Trophoblast cell (in vitro differentiated cells and primary cell): Measurements from ENCODE around the gene DPYD.

ENCODE experiments used
- DNase-seq, 2 donors: peaks; one replicate each; pipeline ENCODE4 v3.0.0-alpha.2; 2016
- H2AFZ ChIP-seq: 2 replicates; pipeline ENCODE4 v1.6.1; 2013; ENCODE audit warnings: low read length, moderate library complexity, mild to moderate bottlenecking; ENCODE audit not compliant: insufficient read depth, poor library complexity
- H2AK5ac ChIP-seq: 2 replicates; pipeline ENCODE4 v1.6.1; 2013; ENCODE audit warnings: mild to moderate bottlenecking, low read length
- H2BK120ac ChIP-seq: 2 replicates; pipeline ENCODE4 v1.6.1; 2013; ENCODE audit warnings: low read length, mild to moderate bottlenecking, moderate library complexity; ENCODE audit not compliant: insufficient read depth, poor library complexity
- H2BK12ac ChIP-seq: 2 replicates; pipeline ENCODE4 v1.6.1; 2013; ENCODE audit warnings: mild to moderate bottlenecking, low read length, moderate library complexity
- H2BK5ac ChIP-seq: 2 replicates; pipeline ENCODE4 v1.6.1; 2013; ENCODE audit warnings: low read length, low read depth, moderate library complexity, mild to moderate bottlenecking; ENCODE audit not compliant: poor library complexity
- H3K14ac ChIP-seq: 2 replicates; pipeline ENCODE4 v1.6.1; 2013; ENCODE audit warnings: mild to moderate bottlenecking, low read length
- H3K18ac ChIP-seq: 2 replicates; pipeline ENCODE4 v1.6.1; 2013; ENCODE audit warnings: mild to moderate bottlenecking, low read length
- H3K23ac ChIP-seq: 2 replicates; pipeline ENCODE4 v1.6.1; 2013; ENCODE audit warnings: low read length
- H3K27ac ChIP-seq: 2 replicates; pipeline ENCODE4 v1.5.1; 2013; ENCODE audit warnings: low read depth, mild to moderate bottlenecking, inconsistent platforms, low read length, moderate library complexity
- H3K27me3 ChIP-seq: 2 replicates; pipeline ENCODE4 v1.6.1; 2013; ENCODE audit warnings: inconsistent platforms, mild to moderate bottlenecking, low read length, moderate library complexity; ENCODE audit not compliant: insufficient read depth
- H3K36me3 ChIP-seq, 2 experiments: 1 replicate in 1 of 2; 2 replicates in 1 of 2; pipeline ENCODE4 v1.6.1; 2013; ENCODE audit warnings: low read length in 2 of 2, mild to moderate bottlenecking in 2 of 2, moderate library complexity in 1 of 2; ENCODE audit not compliant: insufficient read depth in 2 of 2, control insufficient read depth in 1 of 2
- H3K4ac ChIP-seq: 2 replicates; pipeline ENCODE4 v1.6.1; 2013; ENCODE audit warnings: low read depth, mild to moderate bottlenecking, low read length, moderate library complexity
- H3K4me1 ChIP-seq, 2 experiments: 1 replicate in 1 of 2; 2 replicates in 1 of 2; pipeline ENCODE4 v1.6.1; 2013; ENCODE audit warnings: low read length in 2 of 2, mild to moderate bottlenecking in 2 of 2, moderate library complexity in 1 of 2; ENCODE audit not compliant: insufficient read depth in 2 of 2, control insufficient read depth in 1 of 2
- H3K4me2 ChIP-seq: 2 replicates; pipeline ENCODE4 v1.6.1; 2013; ENCODE audit warnings: inconsistent platforms, mild to moderate bottlenecking, low read length, moderate library complexity
- H3K4me3 ChIP-seq: 2 replicates; pipeline ENCODE4 v1.5.1; 2013; ENCODE audit warnings: mild to moderate bottlenecking, low read depth, low read length, inconsistent platforms
- H3K79me1 ChIP-seq: one replicate; pipeline ENCODE4 v1.6.1; 2013; ENCODE audit warnings: low read length
- H3K79me2 ChIP-seq: 2 replicates; pipeline ENCODE4 v1.6.1; 2013; ENCODE audit warnings: low read length, mild to moderate bottlenecking; ENCODE audit not compliant: control insufficient read depth, insufficient read depth, poor library complexity
- H3K9ac ChIP-seq: 2 replicates; pipeline ENCODE4 v1.6.1; 2013; ENCODE audit warnings: mild to moderate bottlenecking, low read length
- H3K9me3 ChIP-seq: 2 replicates; pipeline ENCODE4 v1.6.1; 2013; ENCODE audit warnings: low read depth, mild to moderate bottlenecking, control low read depth, inconsistent platforms, low read length; ENCODE audit not compliant: insufficient read depth
- H4K12ac ChIP-seq: 2 replicates; pipeline ENCODE4 v1.6.1; 2013; ENCODE audit warnings: low read depth, mild to moderate bottlenecking, low read length, moderate library complexity
- H4K8ac ChIP-seq: 2 replicates; pipeline ENCODE4 v1.6.1; 2013; ENCODE audit warnings: low read depth, mild to moderate bottlenecking, low read length, moderate library complexity
- H4K91ac ChIP-seq: one replicate; pipeline ENCODE4 v1.6.1; 2013; ENCODE audit warnings: low read depth, mild to moderate bottlenecking, low read length, moderate library complexity
- WGBS: extraction: QIAGEN DNeasy Blood & Tissue Kit; methylation state at CpG from one replicate; pipeline ENCODE4 v1.1.7; 2013; ENCODE audit warnings: missing lambda C conversion rate; ENCODE audit not compliant: insufficient read length, insufficient coverage; ENCODE audit errors: extremely low coverage; 5-methylcytosine and 5-hydroxymethylcytosine counted together

The DPYD gene

DNA sequence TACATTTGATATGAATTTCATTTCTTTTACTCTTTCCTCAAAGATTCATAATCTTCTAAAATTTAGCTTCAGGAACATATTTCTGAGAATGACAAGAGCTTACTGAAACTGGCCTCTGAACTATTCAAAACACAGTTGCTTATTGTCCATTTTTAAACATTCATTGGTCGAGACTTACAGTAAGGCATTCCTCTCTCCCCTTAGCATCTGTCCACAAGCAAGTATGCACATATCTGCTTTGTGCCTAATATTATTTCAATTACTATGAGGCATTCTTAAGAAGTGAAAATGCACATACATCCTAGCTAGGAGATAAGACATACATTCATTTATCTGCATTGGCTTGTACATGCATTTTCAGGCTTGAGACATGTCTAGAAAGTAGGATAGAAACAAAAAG is 710.5 kb downstream of the DPYD start:
- Histone ChIP-seq H4K12ac (no peak overlapping the region), H2AFZ (no peak overlapping the region)

DNA sequence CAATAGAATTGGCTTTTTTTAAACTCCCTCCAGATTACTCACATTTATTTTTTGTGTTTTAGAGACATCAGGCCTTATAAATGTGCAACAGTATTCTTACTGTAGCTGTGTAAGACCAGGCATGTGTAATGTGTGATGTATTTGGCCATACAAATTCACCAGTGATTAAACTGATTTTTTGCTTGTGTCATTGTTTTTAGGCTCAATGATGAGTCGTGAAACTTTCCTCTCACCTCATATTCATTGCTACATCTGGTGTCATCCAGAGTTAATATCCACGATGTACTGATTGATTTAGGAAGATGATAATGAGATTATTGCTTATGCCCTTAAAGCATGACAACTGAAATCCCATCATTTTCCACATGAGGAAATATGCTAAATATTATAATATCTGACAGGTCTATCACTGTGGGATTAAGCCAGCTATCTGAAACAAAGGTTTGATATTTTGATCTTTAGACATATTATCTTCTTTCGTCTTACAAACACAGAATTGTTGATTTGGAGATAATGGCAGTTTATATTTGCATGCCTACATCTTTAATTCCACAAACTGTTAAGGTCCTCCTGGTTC is 711.4 kb downstream of the DPYD start:
- Histone ChIP-seq H3K9ac (no peak overlapping the region), H3K18ac (no peak overlapping the region), H2BK12ac (no peak overlapping the region), H3K36me3 (no peaks in the 10 kb centered on the region), H2AFZ (no peak overlapping the region), H3K9me3 (no peaks in the 10 kb centered on the region), H3K4me3 (no peak overlapping the region), H4K91ac (no peak overlapping the region), H3K14ac (no peak overlapping the region), H4K12ac (no peak overlapping the region), H3K79me2 (no peaks in the 10 kb centered on the region), H3K27me3 (no peaks in the 10 kb centered on the region), H3K4me1 (no peaks in the 10 kb centered on the region), H3K4ac (no peak overlapping the region), H2BK120ac (no peak overlapping the region), H4K8ac (no peak overlapping the region), H2AK5ac (no peak overlapping the region), H3K4me2 (no peak overlapping the region), H3K27ac (no peak overlapping the region), H3K79me1 (no peaks in the 10 kb centered on the region), H3K23ac (no peak overlapping the region), H2BK5ac (no peak overlapping the region)
- WGBS: no CpG with 5 or more reads among the region's 3 CpGs
- DNase-seq: no peak

More for the DNA sequence above, 710.5 kb downstream of the DPYD start:
- Histone ChIP-seq H4K91ac (no peak overlapping the region), H3K9ac (no peak overlapping the region), H2BK12ac (no peak overlapping the region), H3K4me1 (no peaks in the 10 kb centered on the region), H3K4ac (no peak overlapping the region), H4K8ac (no peak overlapping the region), H3K36me3 (no peaks in the 10 kb centered on the region), H3K27ac (no peak overlapping the region), H2BK120ac (no peak overlapping the region), H3K4me3 (no peak overlapping the region), H3K27me3 (no peaks in the 10 kb centered on the region), H2BK5ac (no peak overlapping the region), H3K79me2 (no peaks in the 10 kb centered on the region), H3K18ac (no peak overlapping the region), H3K23ac (no peak overlapping the region), H3K14ac (no peak overlapping the region), H2AK5ac (no peak overlapping the region), H3K4me2 (no peak overlapping the region), H3K9me3 (no peaks in the 10 kb centered on the region), H3K79me1 (no peaks in the 10 kb centered on the region)
- DNase-seq: no peak
- no CpG with 5 or more reads among the region's 1 CpG for WGBS

DNA sequence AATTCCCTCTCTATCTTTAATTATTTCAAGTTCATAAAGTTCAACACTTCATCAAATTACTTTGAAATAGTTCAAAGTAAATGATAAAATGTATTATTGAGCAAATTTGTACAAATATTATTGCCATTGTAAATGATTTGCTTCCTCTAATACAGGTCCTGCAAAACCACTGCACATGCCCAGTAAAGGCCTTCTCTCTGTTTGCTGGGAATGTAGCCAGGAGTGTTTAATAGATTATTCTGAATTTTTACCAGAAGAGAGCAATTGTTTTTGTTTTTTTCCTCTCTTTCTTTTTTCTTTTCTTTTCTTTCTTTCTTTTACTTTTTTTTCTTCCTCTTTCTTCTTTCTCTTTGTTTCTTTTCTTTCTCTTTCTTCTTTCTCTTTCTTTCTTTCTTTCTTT is 713.0 kb downstream of the DPYD start:
- H3K9ac ChIP-seq: no peak overlapping the region
- H3K79me2 ChIP-seq: no peaks in the 10 kb centered on the region
- no peak for DNase-seq
- H3K4me1 ChIP-seq: peaks cover 0 to under 1% of the 10 kb centered on the region in 2 experiments
- no peaks in the 10 kb centered on the region for H3K36me3 ChIP-seq
- H3K9me3 ChIP-seq: no peaks in the 10 kb centered on the region
- H2AFZ ChIP-seq: no peak overlapping the region
- H2BK12ac ChIP-seq: no peak overlapping the region
- H4K91ac ChIP-seq: no peak overlapping the region
- no peak overlapping the region for H3K14ac ChIP-seq
- H3K27me3 ChIP-seq: no peaks in the 10 kb centered on the region
- no peak overlapping the region for H3K4me2 ChIP-seq
- H3K23ac ChIP-seq: no peak overlapping the region
- H3K4ac ChIP-seq: no peak overlapping the region
- H3K18ac ChIP-seq: no peak overlapping the region
- H4K12ac ChIP-seq: no peak overlapping the region
- H4K8ac ChIP-seq: no peak overlapping the region
- H2BK5ac ChIP-seq: no peak overlapping the region
- H3K27ac ChIP-seq: no peak overlapping the region
- no peak overlapping the region for H2AK5ac ChIP-seq
- H2BK120ac ChIP-seq: no peak overlapping the region
- H3K79me1 ChIP-seq: no peaks in the 10 kb centered on the region
- H3K4me3 ChIP-seq: no peak overlapping the region

DNA sequence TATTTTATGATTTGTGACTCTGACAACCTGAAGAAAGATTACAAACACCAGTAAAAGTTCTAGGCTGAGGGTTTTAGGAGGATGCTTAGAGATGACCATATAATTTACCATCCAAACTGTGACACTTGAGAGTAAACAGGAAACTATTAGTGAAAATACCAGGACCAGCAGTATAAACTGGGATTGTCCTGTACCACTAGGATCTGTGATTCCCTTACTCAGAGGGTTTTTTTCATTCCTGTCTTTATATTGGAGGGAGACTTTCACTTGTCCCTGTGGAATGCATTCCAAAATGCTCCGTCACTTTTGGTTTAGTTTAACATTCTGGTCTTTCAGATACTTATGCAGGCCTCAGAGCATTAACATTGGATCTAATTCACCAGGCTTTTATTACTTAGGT is 716.4 kb downstream of the DPYD start:
- no peak overlapping the region for H4K12ac ChIP-seq
- H3K14ac ChIP-seq: no peak overlapping the region
- peaks cover 0 to 5% of the 10 kb centered on the region in 2 experiments for H3K4me1 ChIP-seq
- no peak overlapping the region for H3K4me2 ChIP-seq
- no peak overlapping the region for H4K8ac ChIP-seq
- H4K91ac ChIP-seq: no peak overlapping the region
- H3K23ac ChIP-seq: no peak overlapping the region
- no peaks in the 10 kb centered on the region for H3K27me3 ChIP-seq
- H3K4ac ChIP-seq: no peak overlapping the region
- no peaks in the 10 kb centered on the region for H3K36me3 ChIP-seq
- H2AK5ac ChIP-seq: no peak overlapping the region
- no peaks in the 10 kb centered on the region for H3K79me2 ChIP-seq
- no peak overlapping the region for H3K9ac ChIP-seq
- H2BK5ac ChIP-seq: no peak overlapping the region
- no peak overlapping the region for H3K4me3 ChIP-seq
- no peak overlapping the region for H3K27ac ChIP-seq
- H3K79me1 ChIP-seq: no peaks in the 10 kb centered on the region
- H3K9me3 ChIP-seq: no peaks in the 10 kb centered on the region
- no peak overlapping the region for H2BK12ac ChIP-seq
- no peak overlapping the region for H2AFZ ChIP-seq
- DNase-seq: no peak
- H3K18ac ChIP-seq: no peak overlapping the region
- no peak overlapping the region for H2BK120ac ChIP-seq
- no CpG with 5 or more reads among the region's 1 CpG for WGBS
